Measurements from ENCODE around the gene LIN54. TPM values are rescaled to one million over a fixed set of nuclear protein-coding genes. Genes with fewer than 3 reads are reported as not detected.
"Not testable (repeated sequence)": the region's sequence is repeated elsewhere in the genome, so short reads cannot be mapped to it uniquely, and the experiment has no call there.

Gene LIN54
- total RNA-seq, 4 donors from 2014 or later, result 4.8 to 18.2 (median 9.2) TPM

DNA sequence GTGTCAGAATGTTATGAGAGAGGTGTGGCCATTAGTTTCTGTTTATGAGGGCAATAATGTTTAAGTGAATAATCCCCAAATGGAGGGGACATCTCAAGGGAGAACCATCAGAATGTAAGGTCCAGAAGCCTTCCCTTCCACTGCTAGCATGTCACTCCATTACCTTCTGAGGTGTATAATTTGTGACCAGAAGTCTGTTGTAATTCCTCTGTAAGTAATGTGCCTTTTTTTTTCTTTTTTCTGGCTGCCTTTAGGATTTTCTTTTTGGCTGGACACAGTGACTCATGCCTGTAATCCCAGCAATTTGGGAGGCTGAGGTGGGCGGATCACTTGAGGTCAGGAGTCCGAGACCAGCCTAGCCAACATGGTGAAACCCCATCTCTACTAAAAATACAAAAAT, 13.6 kb upstream of the LIN54 start:
- WGBS, 2 donors (ENCODE audit: low coverage in 1 of 2), result 88% methylated on average over 2 of the region's 2 CpGs; no CpG with 5 or more reads in 1 of the 2 donors
- H3K36me3 ChIP-seq, result no peaks in the 10 kb centered on the region
- no peaks in the 10 kb centered on the region for H3K27me3 ChIP-seq
- in situ Hi-C loops (cut with MboI; ENCODE audit: low pct_ligation_motif_present in 1 of 4, low pct_unique_long_range_greater_than_20kb in 1 of 4, low sequenced_read_pairs in 3 of 4) (no loop called here), intact Hi-C loops (cut with DNase I; ENCODE audit: low total_unique reads) (no loop called here)
- no peak for TF ChIP-seq EP300 (IDR thresholded peaks at IDR 0.05; ENCODE audit: low read depth)
- TF ChIP-seq POLR2AphosphoS5 (IDR thresholded peaks at IDR 0.05), result no peak
- TF ChIP-seq, protein P1, sequence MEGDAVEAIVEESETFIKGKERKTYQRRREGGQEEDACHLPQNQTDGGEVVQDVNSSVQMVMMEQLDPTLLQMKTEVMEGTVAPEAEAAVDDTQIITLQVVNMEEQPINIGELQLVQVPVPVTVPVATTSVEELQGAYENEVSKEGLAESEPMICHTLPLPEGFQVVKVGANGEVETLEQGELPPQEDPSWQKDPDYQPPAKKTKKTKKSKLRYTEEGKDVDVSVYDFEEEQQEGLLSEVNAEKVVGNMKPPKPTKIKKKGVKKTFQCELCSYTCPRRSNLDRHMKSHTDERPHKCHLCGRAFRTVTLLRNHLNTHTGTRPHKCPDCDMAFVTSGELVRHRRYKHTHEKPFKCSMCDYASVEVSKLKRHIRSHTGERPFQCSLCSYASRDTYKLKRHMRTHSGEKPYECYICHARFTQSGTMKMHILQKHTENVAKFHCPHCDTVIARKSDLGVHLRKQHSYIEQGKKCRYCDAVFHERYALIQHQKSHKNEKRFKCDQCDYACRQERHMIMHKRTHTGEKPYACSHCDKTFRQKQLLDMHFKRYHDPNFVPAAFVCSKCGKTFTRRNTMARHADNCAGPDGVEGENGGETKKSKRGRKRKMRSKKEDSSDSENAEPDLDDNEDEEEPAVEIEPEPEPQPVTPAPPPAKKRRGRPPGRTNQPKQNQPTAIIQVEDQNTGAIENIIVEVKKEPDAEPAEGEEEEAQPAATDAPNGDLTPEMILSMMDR (IDR thresholded peaks at IDR 0.05), result no peak
- TF ChIP-seq POLR2A (IDR thresholded peaks at IDR 0.05), result no peak
- H3K4me3 ChIP-seq, result no peak overlapping the region
- peaks cover 10 to 12% of the 10 kb centered on the region in 2 donors for H3K9me3 ChIP-seq
- DNase-seq, result no peak
- no peak overlapping the region for H3K27ac ChIP-seq
- no peaks in the 10 kb centered on the region for H3K4me1 ChIP-seq

DNA sequence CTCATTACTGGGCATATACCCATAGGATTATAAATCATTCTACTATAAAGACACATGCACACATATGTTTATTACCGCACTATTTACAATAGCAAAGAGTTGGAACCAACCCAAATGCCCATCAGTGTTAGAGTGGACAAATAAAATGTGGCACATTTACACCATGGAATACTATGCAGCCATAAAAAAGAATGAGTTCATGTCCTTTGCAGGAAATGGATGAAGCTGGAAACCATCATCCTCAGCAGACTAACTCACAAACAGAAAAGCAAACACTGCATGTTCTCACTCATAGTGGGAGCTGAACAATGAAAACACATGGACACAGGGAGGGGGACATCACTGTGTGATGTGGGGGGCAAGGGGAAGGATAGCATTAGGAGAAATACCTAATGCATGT, 13.0 kb upstream of the LIN54 start:
- H3K36me3 ChIP-seq; in situ Hi-C loops (cut with MboI; ENCODE audit: low pct_ligation_motif_present in 1 of 4, low pct_unique_long_range_greater_than_20kb in 1 of 4, low sequenced_read_pairs in 3 of 4); H3K4me3 ChIP-seq; H3K27me3 ChIP-seq; H3K4me1 ChIP-seq; intact Hi-C loops (cut with DNase I; ENCODE audit: low total_unique reads); H3K27ac ChIP-seq; DNase-seq: not testable (repeated sequence)
- H3K9me3 ChIP-seq, result peaks cover 10 to 12% of the 10 kb centered on the region in 2 donors
- WGBS, 2 donors (ENCODE audit: low coverage in 1 of 2), result 81 to 83% methylated on average over 1 of the region's 1 CpG

DNA sequence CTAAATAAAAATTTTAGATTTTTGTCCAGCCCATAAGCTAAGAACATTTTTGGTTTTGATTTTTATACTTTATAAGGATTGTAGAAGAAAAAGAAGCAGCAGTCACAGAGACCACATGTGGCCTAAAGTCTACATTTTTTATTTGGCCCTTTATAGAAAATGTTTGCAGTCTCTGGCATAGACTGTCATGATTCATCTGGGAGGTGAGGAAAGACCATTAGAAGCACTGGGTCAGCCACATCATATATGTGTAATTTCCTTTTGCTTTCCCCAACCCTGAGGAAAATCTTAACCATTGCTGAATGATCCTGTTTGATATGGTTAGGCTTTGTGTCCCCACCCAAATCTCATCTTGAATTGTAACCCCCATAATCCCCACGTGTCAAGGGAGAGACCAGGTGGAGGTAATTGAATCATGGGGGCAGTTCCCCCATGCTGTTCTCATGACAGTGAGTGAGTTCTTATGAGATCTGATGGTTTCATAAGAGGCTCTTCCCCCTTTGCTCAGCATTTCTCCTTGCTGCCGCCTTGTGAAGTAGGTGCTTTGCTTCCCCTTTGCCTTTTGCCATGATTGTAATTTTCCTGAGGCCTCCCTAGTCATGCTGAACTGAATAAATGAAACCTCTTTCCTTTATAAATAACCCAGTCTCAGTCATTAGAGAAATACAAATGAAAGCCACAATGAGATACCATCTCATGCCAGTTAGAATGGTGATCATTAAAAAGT, 12.3 kb upstream of the LIN54 start:
- Histone ChIP-seq H3K27me3 (no peaks in the 10 kb centered on the region), H3K4me3 (no peak overlapping the region), H3K27ac (no peak overlapping the region), H3K9me3 (peaks cover 10 to 12% of the 10 kb centered on the region in 2 donors), H3K4me1 (no peaks in the 10 kb centered on the region), H3K36me3 (no peaks in the 10 kb centered on the region)
- DNase-seq, result no peak
- no peak for TF ChIP-seq POLR2A (IDR thresholded peaks at IDR 0.05)
- TF ChIP-seq POLR2AphosphoS5 (IDR thresholded peaks at IDR 0.05), result no peak
- TF ChIP-seq EP300 (IDR thresholded peaks at IDR 0.05; ENCODE audit: low read depth), result no peak
- TF ChIP-seq, protein P1 (IDR thresholded peaks at IDR 0.05), result no peak
- intact Hi-C loops (cut with DNase I; ENCODE audit: low total_unique reads) (no loop called here), in situ Hi-C loops (cut with MboI; ENCODE audit: low pct_ligation_motif_present in 1 of 4, low pct_unique_long_range_greater_than_20kb in 1 of 4, low sequenced_read_pairs in 3 of 4) (no loop called here)
- 55 to 81% methylated on average over 1 to 2 of the region's 2 CpGs for WGBS, 2 donors (ENCODE audit: low coverage in 1 of 2)

DNA sequence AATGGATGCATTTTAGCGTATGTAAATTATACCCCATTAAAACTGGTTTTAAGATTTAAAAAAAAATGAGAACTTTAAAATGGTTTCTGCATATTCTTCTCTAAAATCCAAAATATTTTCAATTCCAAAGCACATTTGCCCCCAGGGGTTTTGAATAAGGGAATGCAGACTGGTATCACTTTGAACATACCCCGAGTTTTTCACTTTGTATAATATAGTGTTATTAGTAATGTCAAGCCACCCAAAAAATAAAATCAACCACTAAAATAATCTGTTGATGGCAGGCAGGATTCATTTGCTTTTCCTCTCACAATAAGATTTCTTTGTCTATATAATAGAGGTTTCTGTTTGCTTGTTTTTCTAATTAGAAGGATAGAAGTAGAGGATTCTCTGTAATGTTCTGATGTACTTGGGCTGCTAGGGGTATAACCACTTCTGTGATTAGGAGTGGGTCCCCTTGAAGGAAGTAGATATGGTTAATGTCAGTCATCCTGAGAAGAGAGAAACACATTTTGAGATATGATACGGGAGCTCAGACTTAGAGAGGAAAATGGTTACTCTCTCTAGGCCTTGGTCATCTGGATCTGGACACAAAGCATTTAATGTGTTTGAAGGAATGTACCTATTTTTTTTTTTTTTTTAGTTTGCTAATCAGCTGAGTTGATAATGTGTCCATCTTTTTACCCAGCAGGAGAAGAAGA, 9.3 kb upstream of the LIN54 start:
- H3K27ac ChIP-seq, result no peak overlapping the region
- no peaks in the 10 kb centered on the region for H3K27me3 ChIP-seq
- no peaks in the 10 kb centered on the region for H3K36me3 ChIP-seq
- no peak for DNase-seq
- no peak for TF ChIP-seq POLR2AphosphoS5 (IDR thresholded peaks at IDR 0.05)
- TF ChIP-seq, protein P1 (IDR thresholded peaks at IDR 0.05), result no peak
- TF ChIP-seq POLR2A (IDR thresholded peaks at IDR 0.05), result no peak
- TF ChIP-seq EP300 (IDR thresholded peaks at IDR 0.05; ENCODE audit: low read depth), result no peak
- intact Hi-C loops (cut with DNase I; ENCODE audit: low total_unique reads), result no loop called here
- 68 to 85% methylated on average over 3 of the region's 3 CpGs for WGBS, 2 donors (ENCODE audit: low coverage in 1 of 2)
- H3K4me3 ChIP-seq, result no peak overlapping the region
- H3K9me3 ChIP-seq, result peaks cover 4 to 8% of the 10 kb centered on the region in 2 donors
- in situ Hi-C loops (cut with MboI; ENCODE audit: low pct_ligation_motif_present in 1 of 4, low pct_unique_long_range_greater_than_20kb in 1 of 4, low sequenced_read_pairs in 3 of 4), result loop anchor here in 1 of 4 donors (10.0 kb wide), 1 partner anchor 125 kb away; the partner anchor contains the start of gene SEC31A
- H3K4me1 ChIP-seq, result no peaks in the 10 kb centered on the region
